IPS-18a (cell line): Measurements from ENCODE around the gene LIX1L.

Experiments used
- H3K27ac ChIP-seq: one replicate; pipeline ENCODE4 v1.5.1; 2013; ENCODE audit warnings: low read length
- H3K27me3 ChIP-seq: one replicate; pipeline ENCODE4 v1.6.1; 2013; ENCODE audit warnings: mild to moderate bottlenecking, low read length; ENCODE audit not compliant: control insufficient read depth, insufficient read depth
- H3K36me3 ChIP-seq: one replicate; pipeline ENCODE4 v1.6.1; 2013; ENCODE audit warnings: low read depth, low read length; ENCODE audit not compliant: control insufficient read depth
- H3K4me1 ChIP-seq: one replicate; pipeline ENCODE4 v1.6.1; 2013; ENCODE audit warnings: low read depth, low read length; ENCODE audit not compliant: control insufficient read depth
- H3K4me3 ChIP-seq: one replicate; pipeline ENCODE4 v1.5.1; 2013; ENCODE audit warnings: low read length
- H3K9ac ChIP-seq: one replicate; pipeline ENCODE4 v1.6.1; 2013; ENCODE audit warnings: mild to moderate bottlenecking, low read length, moderate library complexity
- H3K9me3 ChIP-seq: one replicate; pipeline ENCODE4 v1.6.1; 2013; ENCODE audit warnings: low read depth, low read length; ENCODE audit not compliant: control insufficient read depth

Gene LIX1L

GRCh38 chr1:145957443-145958319 lies at the start of gene LIX1L:
TSS of gene LIX1L (minus strand) at chr1:145958017. CDS start at chr1:145957927, 90 bp downstream.
- Histone ChIP-seq H3K27me3 (peaks cover 71% of the 10 kb centered on the region), H3K9me3 (no peaks in the 10 kb centered on the region)

GRCh38 chr1:146001709-146002108 lies 43.9 kb upstream of the LIX1L start:
- H3K4me1 ChIP-seq: peaks cover 15% of the 10 kb centered on the region

More at GRCh38 chr1:145957443-145958319, at the start of gene LIX1L:
- Histone ChIP-seq H3K9ac (peak within 1 kb of the TSS; percentile 26), H3K4me3 (peak within 1 kb of the TSS; percentile 69), H3K4me1 (peaks cover 12% of the 10 kb centered on the region), H3K27ac (no peak within 1 kb of the TSS), H3K36me3 (no peaks in the 10 kb centered on the region)

GRCh38 chr1:145999321-146000024 lies 41.7 kb upstream of the LIX1L start:
- no peak overlapping the region for H3K4me3 ChIP-seq
- H3K27me3 ChIP-seq: no peaks in the 10 kb centered on the region
- no peaks in the 10 kb centered on the region for H3K9me3 ChIP-seq
- peaks cover 23% of the 10 kb centered on the region for H3K4me1 ChIP-seq
- H3K27ac ChIP-seq: no peak overlapping the region
- H3K9ac ChIP-seq: no peak overlapping the region
- peaks cover 5% of the 10 kb centered on the region for H3K36me3 ChIP-seq

More at GRCh38 chr1:146001709-146002108, 43.9 kb upstream of the LIX1L start:
- Histone ChIP-seq H3K36me3 (no peaks in the 10 kb centered on the region), H3K9ac (no peak overlapping the region), H3K4me3 (no peak overlapping the region), H3K9me3 (no peaks in the 10 kb centered on the region), H3K27ac (no peak overlapping the region), H3K27me3 (no peaks in the 10 kb centered on the region)

- H3K9ac ChIP-seq: no peak overlapping the region
- H3K27ac ChIP-seq: no peak overlapping the region
- H3K27me3 ChIP-seq: no peaks in the 10 kb centered on the region
- peaks cover 23% of the 10 kb centered on the region for H3K36me3 ChIP-seq
- peak overlapping the region; percentile 98 for H3K4me3 ChIP-seq
- H3K9me3 ChIP-seq: no peaks in the 10 kb centered on the region
- peaks cover 24% of the 10 kb centered on the region for H3K4me1 ChIP-seq
Observed at GRCh38 chr1:145997718-145998023, 39.9 kb upstream of the LIX1L start.

GRCh38 chr1:145997016-145997717 lies 39.4 kb upstream of the LIX1L start:
- Histone ChIP-seq H3K27ac (peak overlapping the region; percentile 21), H3K27me3 (no peaks in the 10 kb centered on the region), H3K9ac (peak overlapping the region; percentile 94), H3K4me3 (peak overlapping the region; percentile 98), H3K9me3 (no peaks in the 10 kb centered on the region), H3K36me3 (peaks cover 27% of the 10 kb centered on the region), H3K4me1 (peaks cover 24% of the 10 kb centered on the region)

- no peaks in the 10 kb centered on the region for H3K27me3 ChIP-seq
- H3K9ac ChIP-seq: peak within 1 kb of the TSS; percentile 94
- H3K27ac ChIP-seq: peak within 1 kb of the TSS; percentile 65
- peaks cover 24% of the 10 kb centered on the region for H3K4me1 ChIP-seq
- H3K4me3 ChIP-seq: peak within 1 kb of the TSS; percentile 98
- H3K36me3 ChIP-seq: peaks cover 27% of the 10 kb centered on the region
- H3K9me3 ChIP-seq: no peaks in the 10 kb centered on the region
Observed at GRCh38 chr1:145996433-145997015, 38.7 kb upstream of the LIX1L start, which contains the start of gene TXNIP. TSS of gene TXNIP (minus strand) at chr1:145996579. CDS start at chr1:145996266, 313 bp downstream.

- Histone ChIP-seq H3K36me3 (peaks cover 27% of the 10 kb centered on the region), H3K4me1 (peaks cover 24% of the 10 kb centered on the region), H3K27me3 (no peaks in the 10 kb centered on the region), H3K27ac (peak overlapping the region; percentile 65), H3K9me3 (no peaks in the 10 kb centered on the region), H3K9ac (peak overlapping the region; percentile 94), H3K4me3 (peak overlapping the region; percentile 98)
Observed at GRCh38 chr1:145995964-145996432, 38.2 kb upstream of the LIX1L start.

GRCh38 chr1:145995148-145995881 lies 37.5 kb upstream of the LIX1L start:
- Histone ChIP-seq H3K4me3 (peak overlapping the region; percentile 98), H3K27me3 (no peaks in the 10 kb centered on the region), H3K27ac (no peak overlapping the region), H3K9ac (peak overlapping the region; percentile 94), H3K36me3 (peaks cover 27% of the 10 kb centered on the region), H3K4me1 (peaks cover 24% of the 10 kb centered on the region), H3K9me3 (no peaks in the 10 kb centered on the region)

GRCh38 chr1:145994391-145995120 lies 36.7 kb upstream of the LIX1L start:
- H3K9ac ChIP-seq: peak overlapping the region; percentile 94
- peaks cover 27% of the 10 kb centered on the region for H3K36me3 ChIP-seq

More at GRCh38 chr1:145994391-145995120, 36.7 kb upstream of the LIX1L start:
- no peaks in the 10 kb centered on the region for H3K27me3 ChIP-seq
- H3K27ac ChIP-seq: no peak overlapping the region
- peak overlapping the region; percentile 98 for H3K4me3 ChIP-seq
- H3K9me3 ChIP-seq: no peaks in the 10 kb centered on the region
- peaks cover 24% of the 10 kb centered on the region for H3K4me1 ChIP-seq
